Mammary epithelial cell (primary cell): ENCODE measurements around the gene SEC61B.

Source experiments
- CTCF ChIP-seq, 2 donors: IDR thresholded peaks in 1 of 2; conservative IDR thresholded peaks in 1 of 2; 2 replicates each; pipeline ENCODE4 v1.5.1; 2011 to 2012; ENCODE audit warnings: inconsistent platforms in 2 of 2, low read length in 2 of 2, mild to moderate bottlenecking in 2 of 2, control low read depth in 1 of 2, low read depth in 1 of 2; ENCODE audit not compliant: insufficient read depth in 1 of 2; ENCODE audit errors: extremely low read depth in 1 of 2
- EZH2 ChIP-seq: IDR thresholded peaks from 2 replicates; pipeline ENCODE4 v1.6.1; 2012; ENCODE audit warnings: low read length, inconsistent platforms, borderline replicate concordance

- TF ChIP-seq CTCF (conservative IDR thresholded peaks at IDR 0.05 in 1 of 2, IDR thresholded peaks at IDR 0.05 in 1 of 2; ENCODE audit: extremely low read depth in 1 of 2, insufficient read depth in 1 of 2, low read depth in 1 of 2, low read length in 2 of 2) (no peak), EZH2 (no peak)
These were observed 10.3 kb upstream of the SEC61B start for GRCh38 chr9:99211746-99212145.
